ENCODE data around the gene RPS6KA2.

Gene RPS6KA2

DNA sequence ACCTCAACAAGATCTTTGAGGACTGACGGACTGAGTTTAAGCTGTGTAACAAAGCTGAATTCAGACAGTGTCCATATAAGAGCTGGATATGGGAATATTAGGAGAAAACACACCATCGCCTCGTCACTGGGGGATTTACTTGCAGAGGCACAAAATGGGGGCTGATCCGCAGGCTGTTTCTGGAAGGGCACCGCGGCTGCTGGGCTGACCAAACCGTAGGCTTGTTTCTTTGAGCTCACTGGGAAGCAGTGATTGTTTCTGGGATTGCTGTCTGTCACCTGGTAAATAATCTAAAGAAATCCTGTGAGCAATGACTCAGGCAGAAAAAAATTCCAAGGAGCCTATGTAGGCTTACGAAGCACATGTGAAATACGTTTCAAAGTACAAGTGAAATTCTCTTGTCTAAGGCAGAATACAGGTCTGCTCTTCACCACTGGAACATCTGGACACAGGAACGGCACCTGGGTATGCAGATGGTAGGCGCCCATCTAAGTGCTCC, 180.4 kb downstream of the RPS6KA2 start:
- DNase-seq (ENCODE audit: low read depth in 2 of 2): no peak

DNA sequence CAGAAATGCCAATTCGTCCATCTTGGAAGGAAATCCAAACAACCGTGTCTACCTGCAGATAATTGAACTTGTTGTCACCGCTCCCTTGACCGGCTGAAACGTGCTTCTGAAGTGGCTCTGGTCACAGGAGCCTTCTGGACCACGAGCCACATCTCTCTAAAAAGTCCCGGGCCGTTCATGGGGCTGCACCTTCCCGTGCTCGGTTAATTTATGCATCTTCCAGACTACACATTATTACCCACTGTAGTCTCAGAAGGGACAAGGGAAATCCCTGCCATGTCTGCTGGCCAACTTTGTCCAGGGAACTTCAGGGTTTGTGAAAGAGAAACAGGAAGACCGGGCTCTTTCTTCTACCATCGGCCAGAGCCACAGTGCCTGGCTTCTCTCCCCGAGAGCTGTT, 180.9 kb downstream of the RPS6KA2 start:
- DNase-seq (ENCODE audit: low read depth in 2 of 2): no peak

DNA sequence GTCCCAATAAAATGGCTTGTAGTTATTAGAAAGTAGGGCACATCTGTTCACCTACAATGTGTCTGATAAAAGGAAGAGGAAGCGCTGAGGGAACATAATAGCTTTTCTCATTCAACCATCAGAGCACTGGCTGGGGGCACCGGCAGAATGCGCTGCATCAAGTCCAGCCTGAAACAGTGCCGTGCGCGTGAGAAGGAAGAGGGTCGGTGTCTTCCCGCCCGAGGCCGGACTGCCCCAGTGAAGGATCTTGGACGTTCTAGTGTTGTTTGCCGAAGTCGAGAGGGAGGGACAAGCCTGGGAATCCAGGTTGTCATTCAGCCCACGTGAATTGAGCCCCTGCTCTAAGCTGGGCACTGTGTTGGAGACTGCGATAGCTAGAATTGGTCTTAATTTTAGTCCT, 182.6 kb downstream of the RPS6KA2 start:
- DNase-seq (ENCODE audit: low read depth in 2 of 2): no peak

DNA sequence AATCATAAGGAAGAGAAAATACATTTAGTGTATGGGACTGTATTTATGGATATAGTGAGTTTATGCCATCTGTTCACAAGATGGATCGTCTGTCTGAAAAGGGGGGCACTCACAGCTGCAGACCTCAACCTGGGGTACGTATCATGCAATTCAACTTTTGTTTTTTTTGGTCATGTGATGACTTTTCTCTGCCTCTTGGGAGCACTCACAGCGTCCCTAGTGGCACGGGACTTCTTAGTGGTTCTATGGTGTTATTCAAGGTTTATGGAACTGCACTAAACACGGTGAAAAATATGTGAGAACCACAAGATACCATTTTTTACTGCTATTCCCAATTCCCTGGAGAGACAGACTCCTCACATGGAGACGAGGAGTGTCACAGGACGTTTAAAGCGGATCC, 183.9 kb downstream of the RPS6KA2 start:
- DNase-seq (ENCODE audit: low read depth in 2 of 2): no peak

DNA sequence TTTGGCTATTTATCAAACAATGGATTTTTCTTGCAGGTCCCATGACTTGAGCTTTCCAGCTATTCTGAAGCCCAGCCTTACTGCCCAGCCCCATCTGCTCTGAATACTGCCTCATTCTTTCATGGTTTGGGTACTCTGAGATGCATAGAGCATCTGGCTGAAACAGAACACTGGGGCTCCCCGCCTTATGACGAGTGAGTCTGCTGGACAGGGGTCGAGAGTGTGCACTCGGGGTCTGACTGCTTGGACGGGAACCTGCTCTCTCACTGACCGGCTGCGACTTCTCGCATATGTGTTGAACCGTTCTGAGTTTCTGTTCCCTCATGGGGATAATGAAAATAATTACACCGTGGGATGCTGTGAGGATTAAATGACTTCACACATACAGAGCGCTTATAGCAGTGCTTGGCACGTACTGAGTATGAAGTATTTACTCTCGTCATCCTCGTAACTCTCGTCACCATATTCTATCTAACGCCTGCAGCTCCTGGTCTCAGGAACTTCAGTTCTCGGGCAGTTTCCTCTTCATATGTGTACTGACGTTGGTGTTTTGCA, 184.8 kb downstream of the RPS6KA2 start:
- DNase-seq (ENCODE audit: low read depth in 2 of 2): no peak

DNA sequence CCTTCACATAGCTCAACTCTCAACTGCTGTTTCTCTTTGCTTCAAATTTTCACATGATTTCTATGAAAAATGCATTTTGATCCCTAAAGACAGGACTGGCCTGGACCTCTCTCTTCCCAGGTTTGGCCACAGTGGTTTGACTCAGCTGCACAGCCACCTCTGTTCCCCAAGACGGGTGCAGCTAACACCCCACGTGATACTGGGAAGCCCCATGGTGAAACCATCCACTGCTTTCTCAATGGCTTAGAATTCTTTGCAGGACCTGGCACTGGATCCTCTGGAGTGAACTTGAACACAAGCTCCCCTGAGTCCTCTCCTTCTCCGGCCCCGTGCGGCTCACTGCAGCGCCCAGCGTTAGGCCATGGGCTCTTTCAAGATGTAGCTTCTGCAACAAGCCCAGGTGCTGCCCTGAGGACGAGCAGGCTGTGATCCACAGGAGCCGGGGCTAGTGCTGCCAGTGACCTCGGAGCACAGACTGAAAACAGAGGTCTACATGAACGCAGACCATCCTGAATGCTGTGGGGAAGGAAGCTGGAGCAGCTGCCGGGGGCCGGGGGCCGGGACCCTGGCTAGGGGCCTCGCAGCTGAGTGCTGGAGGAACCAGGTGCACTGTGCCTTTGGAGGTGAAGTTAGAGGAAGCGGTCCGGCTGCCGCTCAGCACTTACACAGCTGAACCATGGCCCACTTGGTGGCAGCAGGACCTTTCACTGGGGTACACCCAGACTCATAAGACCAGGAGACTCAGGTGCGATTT, 185.5 kb downstream of the RPS6KA2 start:
- no peak for DNase-seq (ENCODE audit: low read depth in 2 of 2)

DNA sequence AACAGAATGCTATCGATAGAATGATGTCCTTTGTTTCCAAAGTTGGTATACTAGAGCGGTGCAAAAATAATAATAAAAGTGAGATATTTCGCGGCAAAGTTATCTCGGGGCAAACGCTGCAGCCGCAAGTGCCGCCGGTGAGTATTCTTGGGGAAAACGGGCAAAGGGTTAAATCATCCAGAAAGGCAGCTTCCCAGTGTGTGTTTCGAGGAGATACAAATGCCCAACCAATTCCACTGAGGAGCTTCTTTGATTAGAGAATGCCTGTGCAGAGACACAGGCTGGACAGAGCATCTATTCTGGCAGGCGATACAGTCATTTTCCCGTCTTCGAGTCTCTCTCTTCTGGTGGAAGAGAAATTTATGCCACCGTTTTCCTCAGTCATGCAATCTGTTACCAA, 186.3 kb downstream of the RPS6KA2 start:
- no peak for DNase-seq (ENCODE audit: low read depth in 2 of 2)

DNA sequence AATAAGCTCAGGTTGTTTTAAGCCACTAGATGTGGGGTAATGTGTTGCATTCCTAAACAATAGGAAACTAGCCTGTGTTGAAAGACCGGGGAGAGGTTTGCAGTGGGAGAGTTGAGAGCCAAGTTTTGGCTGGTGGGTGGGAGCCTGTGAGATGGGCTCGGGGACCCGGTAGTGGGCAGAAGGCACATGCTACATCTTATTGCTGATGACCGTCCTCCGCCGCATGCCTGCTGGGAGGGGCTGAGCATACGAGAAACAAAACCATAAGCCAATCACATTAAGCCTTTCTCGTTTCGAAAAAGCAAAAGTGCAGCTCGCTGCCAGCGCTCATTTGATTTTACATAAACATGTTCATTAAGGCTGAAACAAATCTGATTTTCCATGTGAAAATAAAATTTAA, 186.9 kb downstream of the RPS6KA2 start:
- no peak for DNase-seq (ENCODE audit: low read depth in 2 of 2)

DNA sequence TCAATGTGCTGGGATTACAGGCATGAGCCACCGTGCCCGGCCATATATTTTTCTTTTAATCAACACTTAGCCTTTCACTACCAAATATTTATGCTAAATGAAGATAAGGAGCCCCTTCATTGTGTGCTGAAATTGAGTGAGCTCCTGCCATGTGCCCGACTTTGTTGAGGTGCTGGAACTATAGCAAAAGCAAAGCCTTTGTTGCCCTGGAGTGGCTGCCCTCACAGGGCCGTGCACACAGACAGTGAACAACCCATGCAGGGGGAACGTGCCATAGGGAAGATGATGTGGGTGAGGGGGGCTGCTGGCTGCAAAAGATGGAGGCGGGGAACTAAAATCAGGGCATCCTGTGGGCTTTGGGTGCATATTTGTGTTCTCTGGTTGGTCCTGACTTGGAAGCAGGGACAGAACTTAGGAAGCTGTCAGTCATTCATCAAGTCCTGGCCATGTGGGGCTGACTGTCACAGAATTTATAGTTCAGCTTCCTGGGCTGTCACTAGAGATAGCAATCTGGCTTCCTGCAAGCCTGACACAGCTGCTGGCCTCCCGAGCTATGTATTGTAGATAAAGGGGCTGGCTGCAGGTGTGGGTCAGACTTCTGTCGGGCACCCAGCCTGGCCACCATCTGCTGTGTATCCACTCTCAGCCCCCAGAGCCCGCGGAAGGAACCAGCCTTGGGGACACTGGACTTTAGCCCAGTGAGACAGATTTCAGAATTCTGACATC, 187.5 kb downstream of the RPS6KA2 start:
- no peak for DNase-seq (ENCODE audit: low read depth in 2 of 2)

DNA sequence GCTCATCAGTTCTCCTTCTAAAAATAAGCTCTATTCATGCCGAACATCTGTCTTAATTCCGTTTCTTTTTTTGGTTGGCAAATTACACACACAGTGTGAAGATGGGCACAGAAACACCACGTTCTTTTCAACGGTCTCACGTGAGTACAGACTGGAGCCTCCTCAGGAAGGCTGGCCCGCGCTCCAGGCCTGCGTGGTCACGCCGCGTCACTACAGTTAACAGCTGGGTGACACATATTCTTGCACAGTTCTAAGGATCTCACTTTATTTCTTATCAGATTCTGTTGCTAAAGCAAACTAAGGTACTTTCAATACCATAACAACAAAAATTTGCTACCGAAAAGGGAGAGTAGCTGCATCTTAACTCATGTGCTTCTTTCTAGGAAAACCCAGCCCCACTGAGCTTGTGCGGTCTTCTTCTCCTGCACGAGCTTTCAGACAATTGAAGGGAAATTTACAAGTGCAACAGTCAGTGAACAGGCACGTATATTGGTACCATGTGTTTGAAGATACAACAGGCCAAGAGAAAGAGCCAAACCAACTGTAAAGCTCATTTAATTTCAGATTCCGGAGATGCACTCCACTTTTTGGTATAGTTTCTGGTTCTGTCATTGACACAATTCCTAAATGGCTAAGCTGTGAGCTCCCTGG, 188.7 kb downstream of the RPS6KA2 start:
- DNase-seq (ENCODE audit: low read depth in 2 of 2): no peak

DNA sequence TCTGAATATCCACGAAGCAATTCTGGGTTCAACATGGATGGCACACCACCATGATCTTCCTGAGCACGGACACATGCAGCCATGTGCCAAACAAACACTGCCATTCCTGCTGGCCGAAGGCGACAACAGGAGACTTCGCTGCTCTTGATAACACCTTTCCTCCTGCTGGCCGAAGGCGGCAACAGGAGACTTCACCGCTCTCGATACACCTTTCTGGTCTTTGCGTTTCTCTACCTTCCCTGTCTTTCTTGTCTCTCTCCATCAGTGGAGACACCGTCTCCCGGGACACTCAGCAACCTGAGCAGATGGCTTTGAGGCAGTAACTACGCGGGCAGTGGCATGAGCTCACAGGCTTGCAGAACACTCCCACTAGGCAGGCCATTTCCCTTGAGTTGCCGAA, 189.4 kb downstream of the RPS6KA2 start:
- DNase-seq (ENCODE audit: low read depth in 2 of 2): no peak

DNA sequence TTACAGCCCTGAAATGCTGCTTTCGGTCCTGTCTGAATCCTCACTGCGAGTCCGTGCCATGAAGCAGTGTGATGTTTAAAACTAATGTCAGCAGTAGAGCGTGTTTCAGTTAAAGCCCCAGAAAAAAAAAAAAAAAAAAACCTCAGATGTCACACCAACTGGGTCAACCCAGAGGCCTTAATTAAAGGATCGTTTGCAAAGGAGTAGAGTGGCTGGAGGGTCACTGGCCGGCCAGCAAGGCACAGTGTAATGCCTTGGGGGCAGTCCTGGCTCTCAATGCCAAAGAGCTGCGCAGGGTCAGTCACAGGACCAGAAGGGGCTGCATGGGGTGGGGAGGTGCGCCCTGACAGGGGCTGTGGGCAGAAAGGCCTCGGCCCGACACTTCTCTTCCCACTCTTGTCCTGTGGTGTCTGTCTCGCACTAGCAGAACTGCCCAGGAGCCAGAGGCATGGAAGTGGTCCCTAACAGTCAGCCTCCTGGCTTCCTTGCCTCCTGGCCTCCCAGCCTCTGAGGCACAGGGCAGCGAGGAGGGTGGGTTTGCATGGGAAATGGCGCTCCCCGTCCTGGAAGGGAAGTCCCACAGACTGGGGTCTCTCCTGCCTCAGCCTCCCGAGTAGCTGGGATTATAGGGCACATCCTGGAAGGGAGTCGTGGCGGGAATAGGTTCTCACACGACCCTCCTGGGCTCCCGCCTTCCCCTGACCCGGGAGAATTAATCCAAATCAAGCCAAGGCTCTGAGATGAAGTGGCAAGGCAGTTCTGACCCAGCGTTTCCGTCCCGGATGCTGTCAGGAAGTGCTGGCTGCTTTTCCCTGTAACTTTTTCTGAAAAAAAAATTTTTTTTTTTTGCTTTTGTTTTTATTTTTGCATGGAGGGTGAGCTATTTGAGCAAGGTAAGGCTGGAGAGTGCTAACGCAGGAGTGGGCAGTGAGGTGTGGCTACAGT, 190.6 kb downstream of the RPS6KA2 start:
- DNase-seq (ENCODE audit: low read depth in 2 of 2): no peak

DNA sequence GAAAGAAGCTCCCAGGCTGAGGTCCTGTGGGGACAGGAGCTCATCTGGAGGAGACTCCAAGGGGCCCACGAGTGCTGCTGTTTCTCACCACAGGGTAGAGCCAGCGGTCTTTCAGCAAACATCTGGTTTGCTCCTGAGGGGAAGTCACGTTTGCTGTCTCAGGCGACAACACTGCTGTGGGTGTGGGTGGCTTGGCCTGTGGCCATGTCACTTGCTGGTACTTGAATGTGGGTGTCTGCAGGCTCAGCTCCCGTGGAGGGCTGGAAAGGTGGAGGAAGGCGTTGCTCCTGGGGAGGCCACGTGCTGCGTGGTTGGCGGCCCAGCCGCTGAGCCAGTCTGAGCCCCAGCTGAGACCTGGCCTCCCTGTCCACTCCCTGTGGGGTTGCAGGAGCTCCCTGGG, 191.5 kb downstream of the RPS6KA2 start:
- DNase-seq (ENCODE audit: low read depth in 2 of 2): no peak

DNA sequence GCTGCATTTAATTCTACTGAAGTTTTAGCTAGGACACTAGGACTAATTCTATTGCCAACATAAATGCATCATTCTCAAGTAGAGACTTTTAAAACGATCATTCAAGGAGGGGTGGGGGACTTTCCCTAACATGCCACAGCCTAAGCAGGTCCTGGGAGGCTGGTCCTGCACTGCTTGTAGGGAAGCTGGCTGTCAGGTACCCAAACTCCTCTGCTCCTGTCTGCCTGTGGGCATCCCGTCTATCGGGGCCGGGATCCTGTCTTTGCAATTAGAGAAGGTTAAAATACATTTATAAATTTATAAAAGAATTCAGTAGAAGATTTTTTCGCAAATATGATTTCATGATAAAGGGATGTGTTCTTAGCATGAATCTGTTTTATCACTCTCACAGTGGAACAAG, 192.7 kb downstream of the RPS6KA2 start:
- DNase-seq (ENCODE audit: low read depth in 2 of 2): no peak

DNA sequence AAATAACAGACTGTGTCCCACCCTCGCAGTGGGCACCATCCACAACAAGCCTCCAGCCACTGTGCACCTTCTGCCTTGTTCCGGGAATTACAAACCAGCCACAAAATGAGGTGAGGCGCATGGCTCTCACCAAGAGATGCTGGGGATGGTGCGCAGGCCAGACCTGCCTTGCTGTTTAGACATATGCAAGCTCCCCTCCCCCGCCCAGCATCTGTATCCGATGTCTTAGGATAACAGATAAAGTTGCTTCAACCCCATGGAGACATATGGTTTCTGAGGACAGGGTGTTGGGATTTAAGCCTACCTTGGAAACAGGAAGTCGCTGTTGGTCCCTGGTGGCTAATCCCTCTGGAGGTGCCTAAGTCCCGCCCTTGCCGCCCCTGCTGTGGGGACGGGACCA, 194.0 kb downstream of the RPS6KA2 start:
- no peak for DNase-seq (ENCODE audit: low read depth in 2 of 2)

DNA sequence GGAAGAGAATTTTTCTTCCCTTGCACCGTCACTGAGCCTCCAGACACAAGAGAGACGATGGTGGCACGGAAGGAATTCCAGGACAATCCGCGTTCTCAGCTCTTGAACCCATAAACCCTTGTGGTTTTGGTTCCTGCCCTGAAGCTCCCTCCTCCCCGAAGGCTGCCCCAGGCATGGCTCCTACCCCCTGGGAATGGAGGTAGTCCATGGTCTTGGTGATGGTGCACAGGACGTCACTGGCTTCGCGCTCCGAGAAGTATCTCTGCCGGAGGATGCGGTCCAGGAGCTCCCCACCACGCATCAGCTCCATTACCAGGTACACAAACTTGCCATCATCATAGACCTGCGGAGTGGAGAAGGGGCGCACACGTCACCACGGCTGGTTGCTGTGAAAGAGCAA, 196.8 kb downstream of the RPS6KA2 start:
- DNase-seq (ENCODE audit: low read depth in 2 of 2): no peak

DNA sequence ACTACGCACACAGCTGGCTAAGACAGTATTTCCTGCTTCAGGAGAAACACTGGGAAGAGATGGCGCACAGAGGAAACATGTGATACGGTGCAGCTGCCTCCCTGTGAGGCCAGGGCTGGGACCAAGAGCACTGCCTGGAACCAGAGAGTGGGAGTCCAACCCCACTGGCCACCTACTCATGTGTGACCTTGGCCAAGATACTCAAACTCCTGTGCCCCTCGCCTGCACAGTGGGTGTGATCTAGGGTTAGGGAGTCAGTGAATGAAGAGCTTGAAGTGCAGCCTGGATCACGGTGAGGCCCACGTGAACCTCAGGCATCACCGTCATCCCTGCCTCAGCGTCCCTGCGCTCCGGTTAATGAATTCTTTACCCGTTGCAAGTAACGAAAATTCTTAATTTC, 202.6 kb downstream of the RPS6KA2 start:
- no peak for DNase-seq (ENCODE audit: low read depth in 2 of 2)

DNA sequence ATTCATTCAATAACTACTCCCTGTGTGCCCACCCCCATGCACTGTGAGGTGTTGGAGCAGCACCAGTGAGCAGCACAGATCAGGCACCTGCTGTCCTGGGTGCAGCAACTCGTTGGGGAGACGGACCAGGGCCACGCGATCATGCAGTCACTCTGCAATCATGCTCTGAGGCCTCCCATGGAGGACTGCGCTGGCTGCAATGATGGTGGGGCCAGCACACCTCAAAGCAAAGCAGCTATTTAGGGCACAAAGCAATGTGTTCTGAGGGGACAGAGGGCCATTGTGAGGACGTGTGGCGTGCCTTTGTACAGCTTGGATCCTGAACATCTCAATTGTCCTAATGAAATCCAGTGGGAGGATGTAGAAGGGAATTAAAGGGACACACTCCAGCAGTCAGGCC, 203.3 kb downstream of the RPS6KA2 start:
- DNase-seq (ENCODE audit: low read depth in 2 of 2): no peak

DNA sequence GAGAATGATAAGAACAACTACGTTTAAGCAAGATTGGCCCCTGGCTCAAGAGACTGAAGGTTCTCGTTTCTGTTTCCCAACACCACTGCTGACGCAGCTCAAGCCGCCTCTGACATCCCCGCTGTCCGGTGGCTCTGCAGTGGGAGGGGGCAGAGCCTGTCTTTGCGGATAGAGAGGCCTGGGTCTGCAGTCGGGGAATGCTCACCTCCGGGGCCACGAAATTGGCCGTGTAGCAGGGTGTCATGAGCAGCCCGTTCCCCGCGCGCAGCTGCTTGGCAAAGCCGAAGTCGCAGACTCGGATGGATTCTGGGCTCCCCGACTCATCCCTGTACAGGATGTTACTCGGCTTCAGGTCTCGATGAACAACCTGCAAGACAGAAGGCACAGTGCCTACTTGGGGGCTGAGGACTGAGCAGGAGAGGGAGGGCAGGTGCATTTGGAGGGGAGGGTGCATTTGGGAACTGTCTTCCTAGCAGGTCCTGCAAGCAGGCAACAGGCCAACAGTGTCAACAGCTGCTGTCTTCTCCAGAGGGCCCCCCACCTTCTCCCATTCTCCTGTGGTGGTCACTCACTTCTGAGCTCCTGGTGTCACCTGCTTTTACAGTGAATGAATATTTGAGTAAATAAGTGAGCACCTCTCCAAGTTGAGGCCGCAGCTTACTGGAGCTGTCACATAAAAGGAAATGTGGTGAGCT, 203.9 kb downstream of the RPS6KA2 start:
- DNase-seq (ENCODE audit: low read depth in 2 of 2): no peak

DNA sequence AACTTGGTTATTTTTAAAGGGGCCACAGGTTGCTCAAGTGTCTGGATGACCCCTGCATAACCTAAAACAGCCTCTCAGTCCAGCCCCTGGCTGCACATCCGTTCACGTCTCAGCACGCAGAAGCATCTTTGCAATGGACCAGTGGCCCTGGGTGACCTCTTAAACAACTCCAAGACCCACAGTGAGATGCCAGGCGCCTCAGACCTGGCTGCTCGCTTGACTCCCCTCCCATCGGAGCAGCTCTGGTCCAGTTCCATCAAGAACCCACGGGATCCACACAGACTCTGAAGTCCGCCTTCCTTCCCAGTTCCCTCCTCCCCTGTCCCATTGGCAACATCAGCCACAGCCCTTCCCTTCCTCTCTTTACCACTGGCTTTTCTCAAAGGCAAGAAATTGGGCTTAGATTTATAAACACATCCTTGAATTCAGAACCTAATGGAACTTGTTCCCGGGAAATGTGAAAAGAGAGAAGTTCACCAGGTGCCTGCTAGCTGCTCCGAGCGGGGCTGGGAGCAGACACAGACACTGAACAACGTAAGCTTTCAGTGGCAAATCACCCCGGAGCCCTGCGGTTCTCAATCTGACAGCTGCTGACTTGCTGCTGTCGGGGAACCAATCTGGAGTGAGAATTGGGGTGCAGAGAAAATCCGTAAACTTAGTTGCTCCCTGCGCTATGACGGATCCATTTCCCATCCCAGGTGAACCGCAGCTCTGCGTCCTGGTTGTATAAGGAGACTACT, 204.7 kb downstream of the RPS6KA2 start:
- DNase-seq (ENCODE audit: low read depth in 2 of 2): no peak

Measured in stimulated activated CD8-positive, alpha-beta memory T cell treated with anti-CD3 and anti-CD28 coated beads, Interleukin-15, amount 100 ng/mL, for 4 hours (primary cell).